LoVo (cell line): ENCODE results near the gene ZNF691.
"Not testable (repeated sequence)": the region's sequence is repeated elsewhere in the genome, so short reads cannot be mapped to it uniquely, and the experiment has no call there.

Experiments
- DNase-seq: peaks from one replicate; pipeline ENCODE4 v3.0.0-alpha.2; 2016; ENCODE audit warnings: low spot score

Gene ZNF691

DNA sequence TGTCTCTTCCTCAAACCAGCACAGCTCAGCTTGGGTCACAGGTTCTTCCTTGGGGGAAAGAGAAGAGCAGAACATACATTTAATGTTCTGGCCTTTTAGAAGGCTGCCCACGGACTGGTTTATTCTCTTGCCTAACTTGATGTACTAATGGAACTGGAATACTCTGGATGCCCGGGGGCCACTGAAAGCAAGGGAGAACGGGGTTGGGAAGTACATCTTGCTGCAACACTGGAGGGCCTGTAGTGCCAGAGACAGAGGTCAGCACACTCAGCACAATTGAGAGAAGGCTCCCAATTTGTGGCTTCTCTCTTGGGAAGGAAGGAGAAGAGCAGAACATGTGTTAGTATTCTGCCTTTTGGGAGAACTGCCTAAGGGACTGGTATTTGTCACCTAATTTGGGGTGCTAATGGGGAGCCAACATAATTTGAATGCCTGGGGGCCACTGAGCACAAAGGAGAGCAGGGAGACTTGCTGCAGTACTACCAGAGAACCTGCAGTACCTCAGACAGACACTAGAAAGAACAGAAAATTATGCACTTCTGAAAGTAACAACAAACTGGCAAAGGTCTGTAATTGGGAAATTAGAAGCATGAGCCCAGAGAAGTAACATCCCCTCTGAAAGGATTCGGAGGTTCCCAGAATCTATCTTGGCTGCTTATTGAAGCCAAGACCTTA, 14.1 kb downstream of the ZNF691 start:
- DNase-seq: no peak

DNA sequence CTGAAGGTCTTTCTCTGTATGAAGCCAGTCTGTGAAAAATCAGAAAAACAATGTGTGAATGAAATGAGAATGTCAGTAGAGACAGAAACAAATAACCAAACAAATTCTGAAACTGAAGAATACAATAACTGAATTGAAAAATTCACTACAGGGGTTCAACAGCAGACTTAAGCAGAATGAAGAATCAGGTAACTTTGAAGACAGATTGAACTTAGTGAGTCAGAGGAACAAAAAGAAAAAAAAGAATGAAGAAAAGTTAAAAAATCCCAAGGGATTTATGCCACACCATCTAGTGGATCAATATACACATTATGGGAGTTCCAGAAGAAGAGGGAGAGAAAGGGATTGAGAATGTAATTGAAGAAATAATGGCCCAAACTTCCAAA, 14.6 kb downstream of the ZNF691 start:
- DNase-seq: no peak

DNA sequence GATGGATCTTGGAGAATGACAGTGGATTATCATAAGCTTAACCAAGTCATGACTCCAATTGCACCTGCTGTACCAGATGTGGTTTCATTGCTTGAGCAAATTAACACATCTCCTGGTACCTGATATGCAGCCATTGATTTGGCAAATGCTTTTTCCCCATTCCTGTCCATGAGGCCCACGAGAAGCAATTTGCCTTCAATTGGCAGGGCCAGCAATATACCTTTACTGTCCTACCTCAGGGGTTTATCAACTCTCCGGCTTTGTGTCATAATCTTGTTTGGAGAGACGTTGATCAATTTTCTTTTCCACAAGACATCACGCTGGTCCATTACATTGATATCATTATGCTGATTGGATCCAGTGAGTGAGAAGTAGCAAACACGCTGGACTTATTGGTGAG, 20.1 kb downstream of the ZNF691 start:
- DNase-seq: no peak

DNA sequence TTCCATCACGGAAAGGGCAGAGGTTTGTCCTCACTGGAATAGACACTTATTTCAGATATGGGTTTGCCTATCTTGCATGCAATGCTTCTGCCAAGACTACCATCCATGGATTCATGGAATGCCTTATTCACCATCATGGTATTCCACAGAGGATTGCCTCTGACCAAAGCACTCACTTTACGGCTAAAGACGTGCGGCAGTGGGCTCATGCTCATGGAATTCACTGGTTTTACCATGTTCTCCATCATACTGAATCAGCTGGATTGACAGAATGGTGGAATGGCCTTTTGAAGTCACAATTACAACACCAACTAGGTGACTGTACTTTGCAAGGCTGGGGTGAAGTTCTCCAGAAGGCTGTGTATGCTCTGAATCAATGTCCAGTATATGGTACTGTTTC, 22.1 kb downstream of the ZNF691 start:
- not testable (repeated sequence) for DNase-seq

DNA sequence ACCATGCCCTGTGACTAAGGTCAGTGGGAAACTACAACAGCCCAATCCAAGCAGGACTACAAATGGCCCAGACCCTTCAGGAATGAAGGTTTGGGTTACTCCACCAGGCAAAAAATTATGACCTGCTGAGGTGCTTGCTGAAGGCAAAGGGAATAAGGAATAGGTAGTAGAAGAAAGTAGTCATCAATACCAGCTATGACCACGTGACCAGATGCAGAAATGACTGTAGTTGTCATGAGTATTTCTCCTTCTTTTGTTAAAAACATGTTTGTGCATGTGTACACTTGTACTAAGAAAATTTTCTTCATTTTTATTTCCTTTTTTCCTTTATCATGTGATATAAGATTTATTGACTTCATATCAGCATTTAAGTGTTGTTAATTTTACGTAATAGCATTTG, 22.8 kb downstream of the ZNF691 start:
- not testable (repeated sequence) for DNase-seq

DNA sequence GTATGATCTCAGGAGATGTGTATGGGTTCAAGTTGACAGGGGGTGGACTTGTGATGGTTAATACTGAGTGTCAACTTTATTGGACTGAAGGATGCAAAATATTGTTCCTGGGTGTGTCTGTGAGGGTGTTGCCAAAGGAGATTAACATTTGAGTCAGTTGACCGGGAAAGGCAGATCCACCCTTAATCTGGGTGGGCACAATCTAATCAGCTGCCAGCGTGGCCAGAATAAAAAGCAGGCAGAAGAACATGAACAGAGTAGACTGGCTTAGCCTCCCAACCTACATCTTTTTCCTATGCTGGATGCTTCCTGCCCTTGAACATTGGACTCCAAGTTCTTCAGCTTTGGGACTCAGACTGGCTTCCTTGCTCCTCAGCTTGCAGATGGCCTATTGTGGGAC, 23.3 kb downstream of the ZNF691 start:
- not testable (repeated sequence) for DNase-seq

DNA sequence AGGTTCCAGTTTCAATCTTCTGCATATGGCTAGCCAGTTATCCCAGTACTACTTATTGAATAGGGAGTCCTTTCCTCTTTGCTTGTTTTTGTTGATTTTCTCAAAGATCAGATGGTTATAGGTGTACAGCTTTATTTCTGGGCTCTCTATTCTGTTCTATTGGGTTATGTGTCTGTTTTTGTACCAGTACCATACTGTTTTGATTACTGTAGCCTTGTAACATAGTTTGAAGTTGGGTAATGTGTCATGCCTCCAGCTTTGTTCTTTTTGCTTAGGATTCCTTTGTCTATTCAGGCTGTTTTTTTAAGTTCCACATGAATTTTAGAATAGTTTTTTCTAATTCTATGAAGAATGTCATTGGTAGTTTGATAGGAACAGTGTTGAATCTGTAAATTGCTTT, 26.7 kb downstream of the ZNF691 start:
- DNase-seq: not testable (repeated sequence)

DNA sequence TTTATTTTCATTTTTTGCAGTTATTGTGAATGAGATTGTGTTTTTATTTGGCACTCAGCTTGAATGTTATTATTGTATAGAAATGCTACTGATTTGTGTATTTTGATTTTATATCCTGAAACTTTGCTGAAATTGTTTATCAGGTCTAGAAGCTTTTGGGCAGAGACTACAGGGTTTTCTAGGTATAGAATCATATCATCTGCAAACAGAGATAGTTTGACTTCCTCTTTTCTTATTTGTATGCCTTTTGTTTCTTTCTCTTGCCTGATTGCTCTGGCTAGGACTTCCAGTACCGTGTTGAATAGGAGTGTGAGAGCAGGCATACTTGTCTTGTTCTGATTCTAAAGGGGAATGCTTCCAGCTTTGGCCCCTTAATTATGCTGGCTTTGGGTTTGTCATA, 27.3 kb downstream of the ZNF691 start:
- DNase-seq: no peak

DNA sequence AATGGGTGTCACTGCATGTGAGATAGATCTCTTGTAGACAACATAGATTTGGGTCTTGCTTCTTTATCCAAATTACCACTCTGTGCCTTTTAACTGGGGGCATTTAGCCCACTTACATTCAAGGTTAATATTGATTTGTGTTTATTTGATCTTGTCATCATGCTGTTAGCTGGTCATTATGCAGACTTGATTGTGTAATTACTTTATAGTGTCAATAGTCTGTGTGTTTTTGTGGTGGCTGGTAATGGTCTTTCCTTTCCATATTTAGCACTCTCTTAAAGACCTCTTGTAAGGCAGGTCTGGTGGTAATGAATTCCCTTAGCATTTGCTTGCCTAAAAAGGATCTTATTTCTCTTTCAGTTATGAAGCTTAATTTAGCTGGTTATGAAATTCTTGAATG, 29.6 kb downstream of the ZNF691 start:
- no peak for DNase-seq

DNA sequence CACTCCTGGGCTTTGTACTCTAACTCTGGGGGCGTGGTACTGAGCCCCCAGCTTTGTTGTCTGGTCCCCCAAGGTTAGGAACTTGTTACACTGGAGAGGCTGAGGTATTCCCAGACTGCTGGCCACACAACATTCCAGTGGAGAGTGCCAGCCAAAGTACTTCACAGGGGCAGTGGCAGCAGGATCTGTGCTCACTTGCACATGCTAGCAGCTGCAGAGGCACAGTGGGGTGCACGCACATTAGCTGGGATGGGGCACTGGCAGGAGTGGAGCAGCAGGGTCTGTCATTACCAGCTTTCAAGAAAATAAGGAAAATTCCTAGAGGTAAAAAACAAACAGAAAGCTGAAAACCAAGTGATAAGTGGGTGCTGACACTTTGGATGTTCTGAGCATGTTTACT, 31.0 kb downstream of the ZNF691 start:
- no peak for DNase-seq

DNA sequence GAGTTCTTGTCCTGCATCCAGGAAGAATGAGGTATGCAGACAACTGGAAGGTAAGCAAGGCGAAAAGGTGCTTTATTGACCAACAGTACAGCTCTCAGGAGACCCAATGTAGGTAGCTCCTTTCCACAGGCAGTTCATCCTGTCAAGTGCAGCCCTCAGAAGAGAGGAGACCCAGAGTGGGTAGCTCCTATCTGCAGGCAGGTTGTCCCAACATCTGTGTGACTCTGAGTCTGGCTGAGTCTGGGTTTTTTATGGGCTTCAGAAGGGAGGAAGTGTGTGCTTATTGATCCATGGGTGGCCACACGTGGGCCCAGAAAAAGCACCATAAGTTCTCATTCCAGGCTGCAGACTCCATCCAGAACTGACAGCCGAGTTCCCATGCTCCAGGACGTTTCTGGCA, 34.0 kb downstream of the ZNF691 start:
- DNase-seq: no peak

DNA sequence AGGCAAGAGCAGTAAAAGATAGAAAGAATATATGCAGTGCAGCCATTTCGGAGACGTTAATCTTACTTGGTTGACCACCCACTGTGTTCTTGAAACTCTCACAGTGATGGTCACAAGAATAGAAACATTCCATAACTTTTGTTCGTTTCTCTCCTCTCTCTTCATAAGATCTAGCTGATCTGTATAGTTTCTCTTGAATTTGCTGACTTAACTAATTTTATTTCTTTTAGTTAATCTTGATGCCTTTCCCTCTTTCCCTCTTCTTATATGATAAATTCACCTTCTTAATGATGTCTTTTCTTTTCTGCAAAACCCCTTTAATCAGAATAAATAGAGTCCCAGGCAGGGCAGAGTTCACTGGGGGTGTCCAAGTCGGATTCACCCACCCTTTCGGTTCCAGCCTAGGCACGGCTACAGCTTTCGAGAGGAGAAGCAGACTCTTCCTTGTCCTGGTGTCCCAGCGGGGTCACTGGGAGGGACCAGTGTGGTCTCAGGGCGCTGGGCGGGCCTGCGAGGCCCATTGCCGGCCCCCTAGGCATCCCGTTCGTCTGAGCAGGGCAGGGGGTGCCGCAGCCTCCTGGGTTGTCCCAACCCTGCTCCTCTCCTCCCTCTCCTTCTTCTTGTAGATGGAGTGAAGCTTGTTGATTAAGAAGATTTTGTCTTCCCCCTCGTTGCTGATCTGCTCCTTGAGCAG, 39.8 kb downstream of the ZNF691 start:
- no peak for DNase-seq

DNA sequence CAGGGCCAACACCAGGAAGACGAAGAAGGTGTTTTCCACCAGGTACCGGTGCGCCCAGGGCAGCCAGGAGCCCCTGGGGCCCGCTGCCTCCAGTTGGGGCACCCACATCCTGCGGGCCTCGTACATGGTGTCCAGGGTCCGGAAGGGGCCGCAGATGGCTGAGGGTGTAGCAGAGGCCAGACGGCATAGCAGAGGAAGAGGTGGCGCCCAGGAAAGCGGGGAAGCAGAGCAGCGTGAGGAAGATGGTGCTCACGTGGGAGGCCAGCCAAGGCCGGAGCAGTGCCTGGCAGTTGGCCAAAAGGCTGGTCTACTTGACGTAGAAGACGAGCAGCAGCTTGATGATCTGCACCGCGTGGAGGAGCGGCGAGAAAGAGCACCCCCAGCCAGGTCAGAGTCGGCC, 40.4 kb downstream of the ZNF691 start:
- no peak for DNase-seq

DNA sequence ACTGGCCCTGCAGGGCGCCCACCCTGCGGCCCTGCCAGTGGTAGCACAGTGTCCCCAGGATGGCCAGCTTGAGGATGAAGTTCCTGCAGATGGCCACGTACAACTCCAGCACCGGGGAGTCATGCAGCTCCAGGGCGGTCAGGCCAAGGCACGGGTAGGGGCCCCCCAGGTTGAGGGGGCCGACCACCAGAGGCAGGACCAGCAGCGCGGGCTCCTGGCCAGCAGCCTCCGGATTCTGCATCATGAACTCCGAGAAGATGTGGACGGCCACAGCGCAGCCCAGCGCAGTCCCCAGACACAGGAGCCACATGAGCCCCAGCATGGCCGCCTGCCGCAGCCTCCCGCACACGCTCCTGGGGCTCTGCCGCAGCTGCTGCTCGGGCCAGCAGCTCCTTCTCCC, 41.0 kb downstream of the ZNF691 start:
- DNase-seq: no peak

DNA sequence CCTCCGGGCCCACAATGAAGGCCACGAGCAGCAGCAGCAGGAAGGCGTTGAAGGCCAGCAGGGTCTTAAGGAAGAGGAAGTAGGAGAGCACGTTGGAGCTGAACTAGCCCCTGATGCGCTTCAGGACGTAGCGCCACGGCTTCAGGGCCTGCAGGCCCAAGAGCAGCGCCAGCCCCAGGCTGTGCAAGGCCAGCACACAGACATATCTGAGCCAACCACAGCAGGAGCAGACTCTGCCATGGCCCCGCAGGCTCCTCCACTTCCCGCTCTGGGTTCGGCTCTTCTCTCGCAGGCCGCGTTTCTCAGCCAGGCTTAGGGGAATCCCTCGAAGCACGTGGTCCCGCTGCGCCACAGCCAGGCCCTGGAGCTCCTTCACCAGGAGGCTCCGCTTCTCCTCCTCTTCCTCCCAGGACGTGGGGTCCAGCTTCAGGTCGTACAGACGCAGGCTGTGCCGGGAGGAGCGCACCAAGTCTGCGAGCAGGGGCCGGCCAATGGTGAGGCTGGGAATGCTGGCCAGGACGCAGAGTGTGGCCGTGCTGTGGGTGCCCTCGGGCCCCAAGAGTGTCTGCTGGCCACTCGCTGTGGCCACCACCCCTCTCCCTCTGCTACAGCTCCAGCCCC, 41.7 kb downstream of the ZNF691 start:
- DNase-seq: no peak

DNA sequence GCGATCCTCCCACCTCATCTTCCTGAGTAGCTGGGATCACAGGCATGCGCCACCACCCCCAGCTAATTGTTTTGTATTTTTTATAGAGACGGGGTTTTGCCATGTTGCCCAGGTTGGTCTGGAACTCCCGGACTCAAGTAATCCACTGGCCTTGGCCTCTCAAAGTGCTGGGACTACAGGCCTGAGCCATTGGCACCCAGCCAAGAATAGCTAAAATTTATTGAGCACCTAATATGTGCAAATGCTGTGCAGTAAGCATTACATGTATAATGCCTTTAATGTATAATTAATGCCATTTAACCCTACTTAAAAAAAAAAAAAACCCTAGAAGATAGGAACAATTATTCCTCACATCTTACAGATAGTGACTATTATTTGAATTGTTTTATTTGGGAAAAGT, 42.9 kb downstream of the ZNF691 start:
- DNase-seq: no peak

DNA sequence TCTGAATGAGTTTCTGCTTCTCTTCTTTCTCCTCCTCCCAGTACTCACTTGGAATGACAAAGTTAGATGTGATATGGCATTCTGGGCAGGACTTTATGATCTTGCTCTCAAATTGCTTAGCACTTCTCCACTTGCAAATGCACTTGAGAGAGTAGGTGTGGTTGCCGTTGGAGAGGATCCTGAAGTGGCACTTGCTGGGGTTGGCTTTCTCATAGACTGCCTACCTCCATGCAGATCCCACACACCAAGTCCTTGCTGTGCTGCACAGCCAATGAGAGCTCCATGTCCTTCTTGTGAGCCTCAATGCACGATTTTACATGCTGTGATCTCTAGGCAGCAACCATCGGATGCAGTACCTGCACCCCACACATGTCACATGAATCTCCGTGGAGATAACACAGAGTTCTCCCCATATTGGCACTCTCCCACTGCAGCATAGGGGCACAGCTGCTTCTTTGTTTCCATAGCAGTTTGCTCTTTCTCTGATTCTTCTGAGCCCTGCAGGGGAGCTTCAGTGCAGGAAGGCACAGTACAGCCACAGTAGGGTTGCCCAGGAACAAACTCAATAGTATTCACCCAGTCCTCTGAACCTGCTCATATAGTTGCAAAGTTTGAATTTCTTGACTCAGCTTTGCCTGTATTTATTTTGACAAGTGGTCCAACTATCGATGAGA, 45.2 kb downstream of the ZNF691 start:
- no peak for DNase-seq

DNA sequence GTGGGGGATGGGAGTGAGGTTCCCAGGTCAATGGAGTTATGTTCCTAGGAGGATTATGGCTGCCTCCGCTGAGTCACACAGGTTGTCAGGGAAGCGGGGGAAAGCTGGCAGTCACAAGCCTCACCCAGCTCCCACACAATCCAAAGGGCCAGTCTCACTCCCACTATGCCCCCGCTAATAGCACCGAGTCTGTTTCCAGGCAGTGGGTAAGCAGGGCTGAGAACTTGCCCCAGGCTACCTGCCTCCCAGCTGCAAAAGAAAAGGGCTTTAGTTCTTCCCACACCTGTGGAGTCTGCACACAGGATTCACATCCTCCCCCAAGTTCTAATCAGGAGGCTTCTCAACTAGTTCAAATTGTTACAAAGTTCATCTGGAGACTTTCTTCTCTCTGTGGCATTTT, 53.5 kb downstream of the ZNF691 start:
- DNase-seq: not testable (repeated sequence)
